ENCODE results near the gene CCDC86.

CCDC86 gene

GRCh38 chr11:60841797-60842667 is at the start of gene CCDC86:
Gene CCDC86 (plus strand): TSS chr11:60842113. CDS start chr11:60842125, 12 bp downstream.
- TF ChIP-seq, protein P1, sequence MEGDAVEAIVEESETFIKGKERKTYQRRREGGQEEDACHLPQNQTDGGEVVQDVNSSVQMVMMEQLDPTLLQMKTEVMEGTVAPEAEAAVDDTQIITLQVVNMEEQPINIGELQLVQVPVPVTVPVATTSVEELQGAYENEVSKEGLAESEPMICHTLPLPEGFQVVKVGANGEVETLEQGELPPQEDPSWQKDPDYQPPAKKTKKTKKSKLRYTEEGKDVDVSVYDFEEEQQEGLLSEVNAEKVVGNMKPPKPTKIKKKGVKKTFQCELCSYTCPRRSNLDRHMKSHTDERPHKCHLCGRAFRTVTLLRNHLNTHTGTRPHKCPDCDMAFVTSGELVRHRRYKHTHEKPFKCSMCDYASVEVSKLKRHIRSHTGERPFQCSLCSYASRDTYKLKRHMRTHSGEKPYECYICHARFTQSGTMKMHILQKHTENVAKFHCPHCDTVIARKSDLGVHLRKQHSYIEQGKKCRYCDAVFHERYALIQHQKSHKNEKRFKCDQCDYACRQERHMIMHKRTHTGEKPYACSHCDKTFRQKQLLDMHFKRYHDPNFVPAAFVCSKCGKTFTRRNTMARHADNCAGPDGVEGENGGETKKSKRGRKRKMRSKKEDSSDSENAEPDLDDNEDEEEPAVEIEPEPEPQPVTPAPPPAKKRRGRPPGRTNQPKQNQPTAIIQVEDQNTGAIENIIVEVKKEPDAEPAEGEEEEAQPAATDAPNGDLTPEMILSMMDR (IDR thresholded peaks at IDR 0.05; ENCODE audit: control insufficient read depth, extremely low read depth, insufficient read depth): no peak
- H3K4me3 ChIP-seq (ENCODE audit: low read depth, low read length): peak within 1 kb of the TSS; percentile 99
- peak; percentile 85 for DNase-seq (ENCODE audit: low read depth)

DNA sequence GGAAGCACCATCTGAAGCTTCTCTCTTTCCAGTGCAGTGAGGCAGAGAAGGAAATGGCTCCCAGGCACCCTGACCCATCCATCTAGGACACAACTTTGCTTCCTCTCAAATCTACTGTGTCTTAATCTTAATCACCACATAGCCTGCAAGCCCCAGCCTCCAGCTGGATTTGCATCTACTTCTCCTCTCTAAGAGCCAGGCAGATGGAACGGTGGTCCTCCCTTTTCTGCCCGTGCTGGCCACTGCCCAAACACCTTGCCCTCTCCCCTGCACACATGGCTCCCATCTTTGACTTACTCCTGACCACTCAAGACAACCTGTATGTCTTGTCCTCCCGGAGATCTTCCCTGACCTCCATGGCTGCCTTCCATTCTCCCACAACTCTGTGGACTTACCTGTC is 49.4 kb upstream of the CCDC86 start:
- H3K4me3 ChIP-seq (ENCODE audit: low read depth, low read length): no peak overlapping the region
- DNase-seq (ENCODE audit: low read depth): no peak
- TF ChIP-seq, protein P1 (IDR thresholded peaks at IDR 0.05; ENCODE audit: control insufficient read depth, extremely low read depth, insufficient read depth): no peak

GRCh38 chr11:60795291-60795690 is 46.6 kb upstream of the CCDC86 start:
- TF ChIP-seq, protein P1 (IDR thresholded peaks at IDR 0.05; ENCODE audit: control insufficient read depth, extremely low read depth, insufficient read depth): no peak
- no peak overlapping the region for H3K4me3 ChIP-seq (ENCODE audit: low read depth, low read length)
- DNase-seq (ENCODE audit: low read depth): no peak

DNA sequence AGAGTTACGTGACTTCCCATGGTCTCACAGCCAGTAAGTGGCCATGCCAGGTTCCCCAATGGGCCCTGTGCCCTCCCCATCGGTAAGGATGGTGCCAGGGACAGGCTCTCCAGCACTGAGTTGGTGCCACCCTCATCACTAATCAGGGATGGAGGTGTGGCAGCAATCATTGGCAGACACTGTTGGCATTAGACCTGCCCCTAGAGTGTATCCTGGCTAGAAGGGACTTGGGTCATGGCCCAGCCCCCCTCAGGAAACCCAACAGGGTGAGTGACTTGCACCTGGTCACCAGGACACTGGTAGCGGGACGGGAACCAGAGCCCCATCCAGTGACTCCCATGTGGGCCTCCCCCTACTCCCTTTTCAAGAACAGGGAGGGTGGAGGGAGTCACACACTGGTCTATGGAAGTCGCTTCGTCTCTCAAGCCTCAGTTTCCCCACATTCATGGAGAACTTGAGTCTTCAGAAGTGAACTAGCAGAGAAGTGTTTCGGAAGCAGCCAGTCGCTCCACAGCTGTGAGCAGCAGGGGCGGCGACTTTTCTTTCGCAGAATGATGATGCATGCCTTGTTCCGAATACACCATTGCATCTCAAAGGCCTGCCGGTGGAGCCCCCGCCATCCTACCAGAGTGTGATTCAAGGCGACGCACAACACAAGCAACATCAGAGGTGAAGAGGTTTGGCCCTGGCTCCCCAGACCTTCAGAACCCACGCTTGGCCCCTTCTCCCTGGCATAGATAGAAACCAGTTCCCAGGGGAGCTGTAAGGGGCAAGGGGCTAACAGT is 43.9 kb upstream of the CCDC86 start:
- no peak overlapping the region for H3K4me3 ChIP-seq (ENCODE audit: low read depth, low read length)
- DNase-seq (ENCODE audit: low read depth): no peak
- TF ChIP-seq, protein P1 (IDR thresholded peaks at IDR 0.05; ENCODE audit: control insufficient read depth, extremely low read depth, insufficient read depth): no peak

DNA sequence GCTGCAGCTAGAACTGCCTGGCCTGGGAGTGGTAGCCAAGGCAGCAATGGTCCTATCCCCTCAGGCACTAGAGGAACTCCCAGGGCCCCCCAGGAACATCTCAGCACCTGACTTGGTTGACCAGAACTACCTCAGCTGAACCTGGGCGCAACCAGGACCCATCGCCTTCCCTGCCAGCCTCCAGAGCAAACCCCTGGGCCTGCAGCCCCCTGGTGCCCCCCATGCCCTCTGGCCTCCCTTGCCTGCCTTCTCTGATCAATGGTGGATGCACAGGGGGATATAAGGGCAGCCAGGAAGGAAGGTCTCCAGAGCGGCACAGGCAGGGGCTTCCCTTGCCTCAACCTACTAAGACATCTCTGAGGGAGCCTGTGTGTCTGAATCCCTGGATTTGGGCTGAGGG is 43.3 kb upstream of the CCDC86 start:
- H3K4me3 ChIP-seq (ENCODE audit: low read depth, low read length): no peak overlapping the region
- no peak for DNase-seq (ENCODE audit: low read depth)
- TF ChIP-seq, protein P1 (IDR thresholded peaks at IDR 0.05; ENCODE audit: control insufficient read depth, extremely low read depth, insufficient read depth): no peak

DNA sequence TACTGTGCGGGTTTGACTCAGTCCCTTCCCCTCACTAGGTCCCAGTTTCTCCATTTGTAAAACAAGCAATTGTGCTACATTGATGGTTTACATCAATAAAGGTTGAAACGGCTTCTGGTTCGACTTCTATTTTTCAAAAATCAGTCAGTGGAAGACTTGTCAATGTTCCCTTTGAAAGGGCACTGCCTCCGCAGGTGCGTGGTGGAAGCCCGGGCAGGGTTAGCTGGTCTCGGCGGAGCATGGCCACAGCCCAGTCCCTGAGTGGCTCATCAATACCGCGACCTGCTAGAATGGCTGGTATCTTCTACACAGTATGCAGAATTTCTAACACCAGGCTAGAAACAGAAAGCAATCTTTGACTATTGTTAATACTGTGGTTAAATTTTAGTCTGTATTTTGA is 40.7 kb upstream of the CCDC86 start:
- TF ChIP-seq, protein P1 (IDR thresholded peaks at IDR 0.05; ENCODE audit: control insufficient read depth, extremely low read depth, insufficient read depth): no peak
- no peak overlapping the region for H3K4me3 ChIP-seq (ENCODE audit: low read depth, low read length)

More for the DNA sequence above, 40.7 kb upstream of the CCDC86 start:
- DNase-seq (ENCODE audit: low read depth): no peak

Measured in LNCaP clone FGC (cell line).